Measurements from ENCODE around the gene SSPN.

Gene SSPN, protein sequence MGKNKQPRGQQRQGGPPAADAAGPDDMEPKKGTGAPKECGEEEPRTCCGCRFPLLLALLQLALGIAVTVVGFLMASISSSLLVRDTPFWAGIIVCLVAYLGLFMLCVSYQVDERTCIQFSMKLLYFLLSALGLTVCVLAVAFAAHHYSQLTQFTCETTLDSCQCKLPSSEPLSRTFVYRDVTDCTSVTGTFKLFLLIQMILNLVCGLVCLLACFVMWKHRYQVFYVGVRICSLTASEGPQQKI

DNA sequence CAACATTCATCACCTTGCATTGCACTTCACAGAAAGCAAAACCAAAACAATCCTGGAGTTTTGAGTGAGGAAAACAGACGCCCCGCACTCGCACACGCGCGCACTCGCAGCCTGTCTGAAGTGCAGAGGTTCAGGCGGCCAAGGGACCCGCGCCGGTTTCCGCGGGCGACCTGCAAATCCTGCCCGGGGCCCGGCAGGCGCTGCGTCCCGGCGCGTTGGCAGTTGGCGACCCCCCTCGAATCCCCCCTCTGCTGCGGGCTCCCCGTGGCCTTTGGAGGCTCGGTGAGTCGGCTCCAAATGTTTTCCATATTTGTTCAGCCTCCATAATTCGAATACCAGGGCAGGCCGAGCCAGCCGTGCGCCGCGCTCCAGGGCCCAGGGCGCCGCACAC lies at the start of gene SSPN:
Gene SSPN, plus strand, starts transcription at position 324 of the 391 bp plus-strand sequence. CDS start 100 bp downstream, outside the sequence.
- peak; percentile 62 for DNase-seq (ENCODE audit: low spot score)

DNA sequence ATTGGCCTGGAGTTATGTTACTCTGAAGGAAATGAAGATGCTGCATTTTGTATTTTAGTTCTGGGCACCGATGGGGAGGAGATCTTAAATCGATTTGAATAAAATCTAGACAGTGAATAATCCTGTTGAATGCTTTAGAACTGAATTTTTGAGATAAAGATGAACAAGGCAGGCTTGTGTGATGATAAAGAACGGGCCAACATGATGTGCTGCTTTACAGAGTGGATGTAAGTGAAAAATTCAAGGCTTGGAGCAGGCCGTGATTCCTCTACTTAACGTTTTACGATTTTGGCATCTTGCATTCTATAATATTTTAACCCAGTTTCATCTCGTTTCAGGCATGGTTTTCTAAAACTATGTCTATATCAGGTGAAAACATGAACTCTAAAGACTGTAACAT lies 47.1 kb upstream of the SSPN start:
- DNase-seq (ENCODE audit: low spot score): no peak

DNA sequence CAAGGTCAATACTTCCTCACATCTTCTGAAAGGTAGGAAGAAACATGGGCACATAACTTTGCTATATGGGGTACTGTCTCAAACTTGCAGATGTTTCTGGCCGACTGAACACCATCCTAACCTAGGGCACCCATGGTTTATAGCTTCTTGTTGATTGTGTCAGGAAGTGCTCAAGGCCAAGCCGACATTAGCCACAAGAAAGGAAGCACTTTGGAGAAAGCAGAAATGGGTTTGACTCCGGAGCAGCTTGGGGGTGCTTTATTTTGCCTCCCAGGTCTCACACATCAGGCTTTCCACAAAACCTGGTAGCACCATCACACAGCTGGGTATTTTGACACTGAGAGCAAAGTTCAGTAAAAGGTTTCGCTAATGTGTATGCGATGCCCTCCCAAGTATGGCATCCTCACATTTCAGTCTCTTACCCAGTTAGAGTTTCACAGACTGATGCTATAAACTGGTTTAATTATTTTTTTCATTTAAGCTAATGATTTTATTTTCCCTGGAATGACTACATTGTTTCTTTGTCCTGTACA lies 45.3 kb upstream of the SSPN start:
- DNase-seq (ENCODE audit: low spot score): no peak

DNA sequence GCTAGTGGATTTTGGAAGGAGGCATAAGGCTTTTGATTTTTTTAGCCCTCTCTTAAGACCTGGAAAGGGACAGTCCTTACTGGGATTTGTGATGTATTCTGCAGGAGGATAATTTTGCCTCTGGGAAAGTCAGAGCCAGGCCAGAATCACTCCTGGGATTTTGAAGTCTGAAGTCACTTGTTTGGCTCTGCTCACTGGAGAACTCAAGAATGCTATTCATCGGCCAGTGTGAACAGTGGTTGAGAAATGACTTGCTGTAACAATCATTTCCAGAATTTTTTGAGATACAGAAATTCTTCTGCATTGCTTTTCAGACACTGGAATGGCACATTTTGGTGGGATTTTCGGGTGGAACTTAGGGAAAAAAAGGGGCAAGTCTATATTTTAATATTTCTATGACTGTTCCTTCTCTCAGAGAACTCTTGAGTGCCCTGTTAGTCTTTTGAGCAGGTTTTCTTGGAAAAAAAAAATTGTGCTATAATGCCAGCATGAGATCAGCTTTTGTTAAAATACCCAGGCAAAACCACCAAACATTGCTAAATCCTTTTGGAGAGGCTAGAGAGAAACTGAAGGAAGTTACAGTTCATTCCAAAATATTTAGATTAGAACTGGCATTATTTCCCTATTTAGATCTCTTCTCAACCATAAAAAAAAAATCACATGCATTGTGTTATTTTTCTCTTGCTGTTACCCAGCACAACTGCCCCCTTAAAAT lies 44.5 kb upstream of the SSPN start:
- peak; percentile 79 for DNase-seq (ENCODE audit: low spot score)

DNA sequence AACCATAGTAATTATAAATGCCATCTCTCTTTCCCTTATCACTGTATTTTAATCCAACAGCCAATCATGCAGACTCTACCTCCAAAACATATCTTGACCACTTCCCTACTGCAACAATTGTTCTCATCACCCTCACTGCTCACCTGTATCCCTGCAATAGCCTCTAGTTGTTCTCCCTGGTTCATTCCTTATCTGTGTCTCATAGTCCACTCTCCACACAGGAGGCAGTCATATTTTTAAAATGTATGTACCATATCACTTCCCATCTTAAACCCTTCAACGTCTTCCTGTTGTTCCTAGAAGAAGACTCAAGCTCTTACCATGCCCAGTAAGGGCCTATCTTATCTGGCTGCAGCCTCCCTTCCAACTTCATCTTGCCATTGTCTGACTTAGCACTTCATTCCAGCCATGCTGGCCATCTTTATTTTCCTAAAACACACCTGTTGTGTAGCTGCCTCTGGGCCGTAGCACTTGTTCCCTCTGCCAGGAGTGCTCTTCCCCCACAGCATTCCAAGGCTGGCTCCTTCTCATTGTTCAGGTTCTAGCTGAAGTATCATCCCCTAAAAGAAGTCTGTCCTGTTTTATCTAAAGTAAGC lies 42.8 kb upstream of the SSPN start:
- DNase-seq (ENCODE audit: low spot score): no peak

DNA sequence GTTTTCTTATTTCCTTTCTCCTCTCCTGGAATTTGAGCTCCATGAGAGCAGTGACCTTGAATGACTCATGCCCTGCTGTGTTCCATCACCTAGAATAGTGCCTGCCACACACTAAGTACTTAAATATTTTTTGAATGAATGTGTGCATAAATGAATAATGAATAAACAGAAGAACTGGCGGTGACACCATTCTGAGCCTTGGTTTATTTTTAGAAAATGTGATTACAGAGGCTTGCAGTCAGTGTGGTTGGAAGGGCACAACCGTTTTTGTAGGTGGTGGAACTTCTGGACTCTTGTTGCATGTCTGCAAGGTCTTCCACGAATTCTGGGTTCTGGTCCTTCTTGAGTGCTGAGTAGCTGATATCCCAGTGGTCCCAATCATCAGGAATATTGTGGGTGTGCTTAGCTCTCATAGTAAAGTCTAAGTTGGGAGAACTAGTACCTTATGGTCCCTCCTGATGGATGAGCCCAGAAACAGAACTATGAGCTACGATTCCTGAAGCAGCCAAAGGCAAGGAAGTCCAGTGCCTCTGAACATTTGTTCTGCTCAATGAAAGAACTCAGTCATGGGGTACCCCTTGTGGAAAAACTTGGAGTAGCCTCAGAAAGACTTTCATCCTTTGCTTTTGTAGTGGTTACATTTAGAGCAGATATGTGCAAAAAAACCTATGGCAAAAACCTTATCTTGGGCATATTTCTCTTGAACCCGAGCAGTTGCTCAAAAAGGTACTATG lies 41.8 kb upstream of the SSPN start:
- peak; percentile 81 for DNase-seq (ENCODE audit: low spot score)

DNA sequence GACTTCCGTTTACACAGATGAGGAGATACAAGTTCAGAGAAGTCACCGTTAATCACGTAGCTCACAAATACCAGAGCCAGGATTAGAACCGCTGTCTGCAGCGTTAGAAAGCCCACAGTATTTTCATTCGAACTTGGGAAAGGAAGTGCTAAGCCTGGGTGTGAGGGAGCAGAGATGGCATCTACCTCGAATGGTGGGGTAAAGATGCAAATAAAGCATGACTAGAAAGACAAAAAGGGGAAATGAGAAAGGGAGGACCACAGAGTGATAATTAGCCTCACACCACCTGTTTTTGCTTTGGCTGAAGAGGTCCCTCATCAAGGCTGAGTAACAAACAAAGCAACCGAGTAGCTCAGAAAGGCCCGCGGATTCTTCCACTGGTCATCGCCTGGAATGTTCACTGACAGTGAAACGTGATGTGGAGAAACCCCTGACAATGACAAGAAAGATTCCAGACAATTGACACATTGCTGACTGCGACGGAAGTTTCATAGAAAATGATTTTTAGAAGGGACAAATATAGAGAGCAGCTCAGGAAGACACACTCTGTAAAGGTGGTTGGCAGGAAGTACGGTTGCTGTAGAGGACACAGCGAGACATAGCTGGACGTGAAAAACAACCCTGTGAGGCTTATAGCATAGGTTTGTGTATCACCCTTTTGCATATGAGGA lies 39.0 kb upstream of the SSPN start:
- no peak for DNase-seq (ENCODE audit: low spot score)

DNA sequence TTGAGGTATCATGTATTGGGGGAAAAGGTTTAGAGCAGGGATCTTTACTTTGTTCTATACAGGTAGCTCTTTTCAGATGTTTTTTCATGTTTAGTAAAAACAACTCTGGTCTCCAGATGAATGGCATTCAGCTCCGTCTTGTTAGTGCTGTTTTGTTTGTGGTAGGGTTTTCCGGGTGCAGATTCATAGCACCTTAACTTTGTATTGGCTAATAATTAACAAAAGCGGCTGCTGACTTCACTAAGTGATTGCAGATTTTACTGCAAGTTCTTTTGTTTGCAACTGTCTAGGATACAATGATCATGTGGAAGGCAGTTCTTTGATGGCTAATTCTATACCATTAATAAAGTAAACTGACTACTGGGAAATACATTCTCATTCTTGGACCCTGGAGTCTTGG lies 38.4 kb upstream of the SSPN start:
- DNase-seq (ENCODE audit: low spot score): no peak

DNA sequence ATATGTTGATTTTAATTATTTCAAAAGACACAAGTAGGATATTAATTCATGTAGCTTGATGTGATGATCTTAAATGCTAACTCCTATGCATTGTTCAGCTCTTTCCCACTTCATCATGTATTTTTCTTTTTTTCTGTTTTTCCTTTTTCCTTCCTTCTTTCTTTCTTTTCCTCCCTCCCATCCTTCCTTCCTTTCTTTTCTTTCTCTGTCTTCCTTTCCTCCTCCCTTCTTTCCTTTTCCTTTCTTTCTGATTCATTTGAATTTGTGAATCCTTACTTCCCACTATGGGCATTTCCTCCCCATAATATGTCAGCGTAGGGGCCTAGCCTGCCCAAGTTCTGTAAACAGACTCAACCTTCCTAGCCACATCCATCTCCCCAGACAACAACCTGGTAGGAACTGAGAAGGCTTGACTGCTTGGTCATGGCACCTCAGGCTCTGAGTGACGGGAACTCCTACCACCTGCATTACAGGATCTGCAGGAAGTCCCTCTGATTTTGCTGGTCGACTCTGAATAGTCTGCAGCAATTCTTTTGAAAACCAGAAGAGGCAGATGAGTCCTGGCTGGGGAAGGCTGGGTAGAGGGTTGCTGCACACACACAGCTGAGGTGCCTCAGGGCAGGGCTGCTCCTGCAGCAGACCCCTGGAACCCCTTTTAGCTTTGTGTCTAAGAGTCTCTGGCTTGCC lies 37.2 kb upstream of the SSPN start:
- no peak for DNase-seq (ENCODE audit: low spot score)

DNA sequence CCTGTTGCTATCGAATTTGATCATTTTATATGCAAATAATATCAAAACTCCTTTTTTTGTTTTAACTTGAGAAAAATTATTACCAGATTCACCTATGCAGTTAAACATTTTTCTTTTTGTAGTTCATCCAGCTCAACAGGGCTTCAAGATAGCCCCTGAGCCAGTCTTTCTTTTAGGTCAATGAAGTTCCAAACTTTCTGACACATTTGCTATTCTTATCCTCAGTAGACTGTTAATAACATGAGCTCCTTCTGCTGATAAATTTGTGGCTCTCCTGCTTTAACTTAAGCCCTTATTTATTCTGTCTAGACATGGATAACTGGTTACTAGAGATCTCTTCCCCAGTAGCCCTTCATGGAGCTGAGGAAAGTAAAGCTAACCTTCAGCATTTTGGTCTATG lies 33.2 kb upstream of the SSPN start:
- no peak for DNase-seq (ENCODE audit: low spot score)

DNA sequence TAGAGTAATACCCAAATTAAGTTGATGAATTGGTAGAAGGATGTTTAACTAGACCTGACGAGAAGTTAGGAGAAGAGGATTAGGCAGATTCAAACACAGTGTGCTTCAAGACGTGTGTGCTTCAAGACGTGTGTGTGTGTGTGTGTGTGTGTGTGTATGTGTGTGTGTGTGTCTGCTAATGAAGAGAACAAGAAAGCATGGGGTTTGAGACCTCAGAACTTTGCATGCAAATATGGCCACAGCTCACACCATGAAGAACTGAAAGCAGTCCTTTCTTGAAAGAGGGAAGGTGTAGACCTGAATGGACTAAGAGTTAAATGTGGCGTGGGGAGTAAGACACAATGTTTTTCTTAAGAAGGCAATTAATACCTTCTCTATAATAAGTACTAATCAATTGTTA lies 32.5 kb upstream of the SSPN start:
- no peak for DNase-seq (ENCODE audit: low spot score)

DNA sequence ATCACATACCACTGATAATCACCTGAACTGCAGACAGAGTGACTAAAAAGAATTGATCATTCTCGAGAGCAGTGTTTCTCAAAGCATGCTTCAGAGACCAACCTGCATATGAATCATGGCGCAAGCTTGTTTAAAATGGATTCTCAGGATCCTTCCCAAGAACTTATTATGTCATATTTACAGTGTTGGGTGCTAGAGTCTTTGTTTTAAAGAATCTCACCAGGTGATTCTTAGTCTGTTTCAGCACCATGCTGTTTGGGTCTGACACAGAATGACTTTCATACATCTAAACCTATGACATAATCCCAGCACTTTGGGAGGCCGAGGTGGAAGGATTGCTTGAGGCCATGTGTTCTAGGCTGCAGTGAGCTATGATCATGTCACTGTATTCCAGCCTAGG lies 31.3 kb upstream of the SSPN start:
- no peak for DNase-seq (ENCODE audit: low spot score)

DNA sequence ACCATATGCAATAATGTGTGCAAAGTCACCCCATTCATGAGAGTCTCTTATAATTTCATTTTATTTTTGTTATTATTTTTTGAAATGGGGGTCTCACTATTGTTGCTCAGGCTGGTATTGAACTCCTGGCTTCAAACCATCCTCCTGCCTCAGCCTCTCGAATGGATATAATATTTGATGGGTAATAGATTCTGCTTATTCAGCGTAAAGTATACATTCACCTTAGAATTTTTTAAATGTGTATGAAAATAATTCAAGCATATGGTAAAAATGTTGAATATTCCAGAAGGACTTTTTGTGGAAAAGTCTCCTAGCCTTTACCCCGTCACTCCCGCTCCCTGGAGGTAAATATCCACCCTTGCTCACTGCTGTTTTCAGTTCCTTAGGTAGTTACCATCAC lies 23.4 kb upstream of the SSPN start:
- DNase-seq (ENCODE audit: low spot score): no peak

DNA sequence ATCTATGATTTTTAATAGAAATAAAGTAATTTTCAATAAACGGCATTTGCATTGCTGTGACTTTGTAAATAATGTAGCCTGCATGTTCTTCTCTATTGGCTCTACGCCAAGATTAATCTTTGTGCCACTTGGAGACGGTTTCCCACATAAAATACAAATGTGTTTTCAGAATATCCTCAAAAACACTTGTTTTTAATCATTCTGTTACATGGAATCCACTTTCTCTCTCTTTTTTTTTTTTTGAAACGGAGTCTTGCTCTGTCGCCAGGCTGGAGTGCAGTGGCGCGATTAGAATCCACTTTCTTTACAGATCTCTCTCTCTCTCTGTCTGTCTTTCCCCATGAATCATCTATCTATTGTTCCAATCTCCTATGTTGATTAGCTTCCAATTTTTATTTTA lies 22.8 kb upstream of the SSPN start:
- no peak for DNase-seq (ENCODE audit: low spot score)

DNA sequence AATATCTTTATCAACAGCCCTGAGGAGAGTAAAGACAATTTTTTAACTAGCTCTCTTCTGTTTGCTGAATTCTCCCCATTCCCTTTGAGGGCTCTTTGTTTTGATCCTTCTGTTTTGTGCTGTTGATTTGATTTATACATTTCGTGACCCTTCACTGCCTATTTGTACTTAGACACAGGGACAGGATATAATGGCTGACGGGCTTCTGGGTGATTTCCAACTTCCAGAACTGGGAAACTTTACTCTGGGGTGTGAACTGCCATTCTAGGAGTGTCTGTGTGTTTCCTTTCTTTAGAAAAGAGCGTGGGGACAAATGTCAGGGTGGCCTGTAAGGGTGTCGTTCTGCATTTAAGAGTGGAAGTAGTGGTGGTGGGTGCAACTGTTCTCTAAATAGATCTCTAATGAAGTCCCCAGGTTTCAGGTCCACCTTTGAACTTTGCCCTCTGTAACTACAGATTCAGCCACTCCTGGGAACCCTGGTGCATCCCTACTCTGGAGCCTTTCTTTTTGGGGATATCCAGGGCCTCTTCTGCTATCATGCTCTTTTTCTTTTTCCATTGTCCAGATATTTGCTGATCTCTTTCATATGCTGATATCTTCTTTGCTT lies 22.3 kb upstream of the SSPN start:
- no peak for DNase-seq (ENCODE audit: low spot score)

DNA sequence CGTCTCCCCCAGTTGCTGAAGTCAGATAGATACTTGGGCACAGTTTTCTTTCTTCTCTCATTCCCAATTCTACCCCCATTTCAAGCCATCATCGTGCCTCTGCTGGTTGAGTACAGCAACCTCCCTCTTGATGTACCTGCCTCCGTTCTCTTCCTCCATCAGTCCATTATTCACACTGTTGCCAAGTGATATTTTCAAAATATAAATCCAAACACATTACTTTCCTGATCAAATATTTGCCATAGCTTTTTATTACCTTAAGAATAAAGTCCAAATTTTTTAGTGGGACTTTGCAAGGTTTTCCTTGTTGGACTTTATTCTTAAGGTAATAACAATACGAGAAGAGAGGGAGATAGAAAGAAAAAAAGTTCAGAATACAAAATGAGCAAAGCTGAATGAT lies 18.6 kb upstream of the SSPN start:
- DNase-seq (ENCODE audit: low spot score): no peak

DNA sequence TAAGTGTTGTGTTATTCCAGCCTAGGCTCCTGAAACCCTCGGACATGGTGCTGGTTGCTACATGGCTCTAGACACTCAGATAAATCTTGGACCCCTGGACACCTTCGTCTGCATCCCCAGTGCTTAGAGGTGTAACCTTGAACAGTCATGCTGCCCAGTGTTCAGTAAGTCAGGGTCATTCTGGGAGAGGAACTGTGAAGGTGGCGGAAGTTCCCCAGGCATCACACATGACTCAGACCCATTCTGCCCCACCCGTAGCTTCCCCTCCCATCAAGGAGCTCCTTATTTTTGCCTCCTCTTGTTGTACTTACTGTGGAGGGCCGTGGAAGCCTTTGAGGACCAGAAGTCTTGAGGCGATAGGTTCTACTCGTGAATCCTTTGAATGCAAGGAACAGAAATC lies 18.1 kb upstream of the SSPN start:
- no peak for DNase-seq (ENCODE audit: low spot score)

DNA sequence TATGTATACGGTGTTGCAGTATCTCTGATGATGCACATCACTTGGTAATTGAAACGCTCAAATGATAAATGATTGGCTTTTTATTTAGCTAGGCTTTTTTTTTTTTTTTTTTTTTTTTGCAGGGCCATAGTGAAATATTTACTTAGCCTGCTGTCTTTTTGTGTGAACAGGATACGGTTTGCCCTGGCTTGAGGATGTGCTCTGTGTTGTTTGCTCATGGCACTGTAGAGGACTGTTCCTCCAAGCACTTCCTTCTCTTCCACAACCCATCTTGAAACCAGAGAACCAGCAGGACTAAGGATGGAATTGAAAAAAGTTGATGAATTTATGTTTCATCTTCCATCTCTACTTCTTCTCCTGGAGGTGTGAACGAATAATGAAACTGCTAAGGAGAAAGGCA lies 15.5 kb upstream of the SSPN start:
- no peak for DNase-seq (ENCODE audit: low spot score)

DNA sequence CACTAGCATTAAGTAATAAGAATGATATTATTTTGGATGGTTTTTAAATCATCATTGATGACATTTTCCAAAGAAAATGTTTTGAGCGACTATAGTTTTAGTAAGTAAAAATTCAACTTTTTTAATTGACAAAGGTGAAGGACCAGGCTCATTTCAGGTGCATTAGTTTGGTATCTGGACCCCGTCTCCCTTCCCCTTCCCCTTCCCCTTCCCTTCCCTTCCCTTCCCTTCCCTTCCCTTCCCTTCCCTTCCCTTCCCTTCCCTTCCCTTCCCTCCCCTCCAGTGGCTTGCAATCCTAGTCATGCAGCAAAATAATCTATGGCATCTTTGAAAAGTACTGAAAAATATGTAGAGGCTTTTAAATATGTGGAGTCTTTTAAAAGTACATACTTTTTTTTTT lies 13.0 kb upstream of the SSPN start:
- no peak for DNase-seq (ENCODE audit: low spot score)

DNA sequence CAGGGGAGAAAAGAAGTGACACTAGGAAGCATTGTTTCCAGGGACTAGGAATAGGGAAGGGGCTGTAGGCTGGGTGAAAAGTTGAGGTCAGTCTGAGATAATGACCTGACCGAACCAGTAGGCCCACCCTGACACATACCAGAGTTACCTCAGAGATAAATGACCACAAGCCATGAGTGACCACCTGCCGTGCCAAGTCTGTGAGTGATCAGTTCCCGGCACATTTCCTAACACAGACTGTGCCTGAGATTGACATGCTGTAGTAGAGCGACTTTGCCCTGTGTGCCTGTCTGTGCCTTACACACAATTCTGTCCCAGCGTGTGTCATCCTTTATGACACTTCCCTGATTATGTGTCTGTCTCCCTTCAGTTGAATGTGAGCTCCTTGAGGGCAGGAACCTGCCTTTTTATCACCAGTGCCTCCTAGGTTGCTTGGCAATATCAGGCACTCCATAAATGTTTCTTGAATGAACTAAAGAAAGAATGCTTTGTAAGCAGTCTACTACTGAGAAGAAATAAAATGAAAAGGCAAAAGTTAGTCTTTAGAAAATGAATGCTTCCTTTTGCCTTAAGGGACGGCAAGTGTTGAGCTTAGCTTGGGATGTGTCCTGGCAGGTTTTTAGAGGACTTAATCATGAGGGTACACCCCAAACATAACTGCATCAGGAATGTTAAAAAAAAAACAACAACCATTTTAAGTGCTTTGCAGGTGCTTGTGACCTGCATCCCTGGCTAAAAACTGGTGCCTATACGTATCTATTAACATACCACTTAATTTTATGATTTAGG lies 9.6 kb upstream of the SSPN start:
- DNase-seq (ENCODE audit: low spot score): no peak
